Adrenal gland (tissue), 12 donors: ENCODE data around the gene E4F1. TPM values are rescaled to one million over a fixed set of nuclear protein-coding genes. Genes with fewer than 3 reads are reported as not detected.

Experiments
- DNase-seq, 7 donors: peaks; one replicate each; pipeline ENCODE4 v3.0.0-alpha.2; 2019 to 2020
- H3K27ac ChIP-seq, 5 donors: fragments of 200-600 bp; sonication (generic) in 4 of 5; 1 replicate in 3 of 5; 2 replicates in 2 of 5; pipeline versions ENCODE4 v1.5.1 to v1.8.0; 2016 to 2020; ENCODE audit warnings: mild to moderate bottlenecking in 1 of 5
- H3K27me3 ChIP-seq: fragments of 200-600 bp; 2 replicates; pipeline ENCODE4 v1.8.0; 2021
- H3K36me3 ChIP-seq, 2 donors: fragments of 200-600 bp; replicated peaks in 1 of 2; 1 replicate in 1 of 2; 2 replicates in 1 of 2; pipeline versions ENCODE4 v1.5.1 to v1.8.0; 2018 to 2022
- H3K4me1 ChIP-seq, 2 donors: fragments of 200-600 bp; replicated peaks in 1 of 2; 1 replicate in 1 of 2; 2 replicates in 1 of 2; pipeline versions ENCODE4 v1.5.1 to v1.8.0; 2018 to 2021
- H3K4me3 ChIP-seq, 4 donors: fragments of 200-600 bp; sonication (generic) in 3 of 4; one replicate each; pipeline ENCODE4 v1.5.1; 2016 to 2018
- H3K9me3 ChIP-seq, 3 donors: fragments of 200-600 bp; sonication (generic) in 1 of 3; replicated peaks in 1 of 3; 1 replicate in 2 of 3; 2 replicates in 1 of 3; pipeline versions ENCODE4 v1.5.1 to v1.8.0; 2016 to 2021
- POLR2A ChIP-seq, 2 donors: fragments of 450-650 bp; IDR thresholded peaks; one replicate each; pipeline ENCODE4 v1.6.1; 2017; ENCODE audit warnings: antibody characterized with exemption in 2 of 2, mild to moderate bottlenecking in 2 of 2, moderate library complexity in 1 of 2
- WGBS, 4 donors: extraction: QIAGEN DNeasy Blood & Tissue Kit in 2 of 4; methylation state at CpG; one replicate each; pipeline versions ENCODE4 v1.1.5 to v1.1.7; 2013 to 2017; 5-methylcytosine and 5-hydroxymethylcytosine counted together
- intact Hi-C, 2 donors: fragments of 100-400 bp; cut with DNase I; formaldehyde crosslinking; loops; one replicate each; pipeline versions ENCODE4 v1.14.1 to v1.15.0; 2022 to 2023
- microRNA counts, 2 donors: library from miRNA; unstranded; fragments of <30 nt; microRNA quantifications; one replicate each; lab custom pipeline; 2016
- microRNA-seq, 3 donors: library from miRNA; unstranded; fragments of <30 nt; microRNA quantifications; one replicate each; pipeline ENCODE4, GENCODE V29; 2017 to 2020
- polyA plus RNA-seq, 3 donors: library from polyadenylated mRNA; stranded (reverse); fragments of 200-250 nt in 2 of 3; fragments of 350-450 nt in 1 of 3; fragmentation: Illumina TruSeq in 1 of 3; extraction: RNeasy Lipid Tissue Mini Kit (QIAGEN cat#74804) in 1 of 3; gene quantifications; one replicate each; pipeline ENCODE4 v1.2.3, GENCODE V29; 2013 to 2014
- small RNA-seq, 2 donors: library from RNA; depleted of rRNA; stranded (forward); fragments of <200 nt; gene quantifications; one replicate each; pipeline ENCODE3, GENCODE V24; 2016
- total RNA-seq, 9 donors: library from RNA; depleted of rRNA in 4 of 9; stranded (reverse); fragments of >200 nt in 4 of 9; fragments of 120-200 nt in 1 of 9; fragmentation: NEBNext Ultra II Directional in 1 of 9; extraction: Animal tissue kit (Norgen Biotek cat#: 25700) in 1 of 9; gene quantifications; one replicate each; pipeline versions ENCODE4 v1.1.0 to v1.2.4, GENCODE V29; 2013 to 2023
- TF ChIP-seq, protein P1 (sequence below), 6 experiments: fragments of 450-650 bp in 4 of 6; fragments of 200-600 bp in 2 of 6; sonication (generic) in 1 of 6; IDR thresholded peaks; 1 replicate in 5 of 6; 2 replicates in 1 of 6; pipeline versions ENCODE4 v1.5.1 to v1.8.0; 2016 to 2021; ENCODE audit warnings: antibody characterized with exemption in 6 of 6, mild to moderate bottlenecking in 2 of 6, moderate library complexity in 1 of 6
- donor health status: healthy with polysubstance abuse.
- donor health status: Bipolar disorder and iron deficiency.
- donor health status: DM: yes; HTN: yes; CAD: no.
- donor health status: DM: no; HTN: no; CAD: no.
- donor health status: DM: no; HTN: no; CAD: no.
- donor health status: DM: yes; HTN: yes; CAD: no.

The E4F1 gene
- total and polyA plus RNA-seq, 12 donors = 2.9 to 121 (median 27.1) TPM

- peaks cover 0 to 4% of the 10 kb centered on the region in 2 donors for H3K36me3 ChIP-seq
- TF ChIP-seq POLR2A (IDR thresholded peaks at IDR 0.05) = no peak
- TF ChIP-seq, protein P1, sequence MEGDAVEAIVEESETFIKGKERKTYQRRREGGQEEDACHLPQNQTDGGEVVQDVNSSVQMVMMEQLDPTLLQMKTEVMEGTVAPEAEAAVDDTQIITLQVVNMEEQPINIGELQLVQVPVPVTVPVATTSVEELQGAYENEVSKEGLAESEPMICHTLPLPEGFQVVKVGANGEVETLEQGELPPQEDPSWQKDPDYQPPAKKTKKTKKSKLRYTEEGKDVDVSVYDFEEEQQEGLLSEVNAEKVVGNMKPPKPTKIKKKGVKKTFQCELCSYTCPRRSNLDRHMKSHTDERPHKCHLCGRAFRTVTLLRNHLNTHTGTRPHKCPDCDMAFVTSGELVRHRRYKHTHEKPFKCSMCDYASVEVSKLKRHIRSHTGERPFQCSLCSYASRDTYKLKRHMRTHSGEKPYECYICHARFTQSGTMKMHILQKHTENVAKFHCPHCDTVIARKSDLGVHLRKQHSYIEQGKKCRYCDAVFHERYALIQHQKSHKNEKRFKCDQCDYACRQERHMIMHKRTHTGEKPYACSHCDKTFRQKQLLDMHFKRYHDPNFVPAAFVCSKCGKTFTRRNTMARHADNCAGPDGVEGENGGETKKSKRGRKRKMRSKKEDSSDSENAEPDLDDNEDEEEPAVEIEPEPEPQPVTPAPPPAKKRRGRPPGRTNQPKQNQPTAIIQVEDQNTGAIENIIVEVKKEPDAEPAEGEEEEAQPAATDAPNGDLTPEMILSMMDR (IDR thresholded peaks at IDR 0.05) = no peak
- no peaks in the 10 kb centered on the region for H3K4me1 ChIP-seq
- WGBS, 4 donors = 89 to 92% (median 90%) methylated on average over 24 to 37 of the region's 37 CpGs
- no peak overlapping the region for H3K4me3 ChIP-seq
- no peaks in the 10 kb centered on the region for H3K9me3 ChIP-seq
- H3K27me3 ChIP-seq = no peaks in the 10 kb centered on the region
- H3K27ac ChIP-seq = no peak overlapping the region
- intact Hi-C loops = no loop called here
- DNase-seq = no peak
These were observed 60.8 kb downstream of the E4F1 start for GRCh38 chr16:2284001-2284770.

DNA sequence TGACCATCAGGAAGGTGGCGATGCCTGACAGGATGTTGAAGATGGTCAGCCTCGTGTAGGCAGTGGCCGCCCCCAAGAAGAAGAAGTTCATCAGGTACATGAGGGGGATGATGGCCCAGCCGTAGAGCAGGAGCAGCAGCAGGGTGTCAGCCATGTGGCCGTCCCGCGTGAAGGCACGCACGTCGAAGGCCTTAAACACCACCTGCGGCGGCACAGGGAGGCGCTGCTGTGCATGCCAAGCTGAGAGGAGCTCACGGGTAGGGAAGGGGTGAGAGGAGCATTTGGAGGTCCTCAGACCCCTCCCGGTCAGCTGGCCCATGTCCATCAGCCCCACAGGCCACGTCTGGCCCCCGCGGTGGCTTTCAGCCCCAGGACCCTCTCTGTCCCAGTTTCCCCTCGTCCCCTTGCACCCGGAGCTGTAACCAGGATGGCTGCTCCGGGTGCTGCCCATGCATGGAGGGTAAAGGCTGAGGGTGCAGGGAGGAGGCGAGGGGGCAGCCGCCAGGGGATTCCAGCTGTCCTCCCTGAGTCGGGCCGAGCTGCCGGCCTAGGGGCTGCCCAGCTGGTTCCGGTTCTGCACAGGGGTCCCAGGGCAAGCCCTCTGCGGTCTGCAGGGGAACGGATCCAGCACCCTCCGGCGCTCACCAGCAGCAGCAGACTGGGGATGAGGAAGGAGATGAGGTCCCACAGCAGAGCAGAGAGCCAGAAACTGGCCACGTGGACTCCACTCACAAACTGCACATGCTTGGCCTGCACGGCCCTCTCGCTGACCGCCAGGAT is 61.6 kb downstream of the E4F1 start:
- Histone ChIP-seq H3K9me3 (no peaks in the 10 kb centered on the region), H3K4me3 (no peak overlapping the region), H3K36me3 (peaks cover 0 to 4% of the 10 kb centered on the region in 2 donors), H3K27me3 (no peaks in the 10 kb centered on the region), H3K4me1 (no peaks in the 10 kb centered on the region), H3K27ac (no peak overlapping the region)
- no peak for DNase-seq
- TF ChIP-seq POLR2A (IDR thresholded peaks at IDR 0.05) = no peak
- TF ChIP-seq, protein P1 (IDR thresholded peaks at IDR 0.05) = no peak
- WGBS, 4 donors = 87 to 90% (median 89%) methylated on average over 27 to 35 of the region's 35 CpGs
- intact Hi-C loops = no loop called here

MicroRNAs within 50 kb of the gene (microRNA counts, 767-probe panel; counts per million panel counts)
- 0 counts per million in 2 donors for microRNA hsa-miR-940 (lab: Ali Mortazavi, UCI)

Small RNA genes within 50 kb of the gene (microRNA-seq; reads per million reads assigned to microRNA genes)
- gene MIR3677 = 0 reads per million in 3 donors
- gene MIR4717 = 0 reads per million in 3 donors

Small RNA genes within 50 kb of the gene (small RNA-seq; reads per million reads assigned to genes)
- gene MIR3677 (0 reads per million in 2 donors), gene MIR4717 (0 reads per million in 2 donors)

Other genes with a start within 250 kb of the E4F1 start
- gene NOXO1, start 242.1 kb upstream of the E4F1 start, total RNA-seq = under 1 TPM in 3 of 9 donors, not detected in 6; 0.28 to 0.53 (median 0.47) TPM
- gene NOXO1, start 242.1 kb upstream of the E4F1 start, polyA plus RNA-seq = 1 to 10 TPM in 2 of 3 donors, not detected in 1; 1.3 to 3.3 TPM
- 10 to 100 TPM; 16.4 to 37.6 (median 26.9) TPM for gene GFER, start 239.4 kb upstream of the E4F1 start, total RNA-seq
- 10 to 100 TPM; 17.4 to 60.8 (median 54.4) TPM for gene GFER, start 239.4 kb upstream of the E4F1 start, polyA plus RNA-seq
- gene SYNGR3, start 233.6 kb upstream of the E4F1 start, total RNA-seq = 10 to 100 TPM in 1 of 9 donors, 1 to 10 TPM in 3, under 1 TPM in 3, not detected in 2; 0.54 to 10.9 (median 1.1) TPM
- gene SYNGR3, start 233.6 kb upstream of the E4F1 start, polyA plus RNA-seq = 1 to 10 TPM; 3.2 to 5.2 (median 4.4) TPM
- gene ZNF598, start 213.8 kb upstream of the E4F1 start, total RNA-seq = 10 to 100 TPM in 8 of 9 donors, 1 to 10 TPM in 1; 4.7 to 36.6 (median 27.5) TPM
- gene ZNF598, start 213.8 kb upstream of the E4F1 start, polyA plus RNA-seq = 10 to 100 TPM in 2 of 3 donors, 1 to 10 TPM in 1; 8.3 to 51.5 (median 37.9) TPM
- 1 to 10 TPM in 3 of 9 donors, under 1 TPM in 1, not detected in 5; 0.50 to 3.9 (median 1.4) TPM for gene NPW, start 203.8 kb upstream of the E4F1 start, total RNA-seq
- gene NPW, start 203.8 kb upstream of the E4F1 start, polyA plus RNA-seq = 1 to 10 TPM in 1 of 3 donors, under 1 TPM in 1, not detected in 1; 0.88 to 1.3 TPM
- gene NHERF2, start 196.7 kb upstream of the E4F1 start, total RNA-seq = 100 to 1,000 TPM in 2 of 9 donors, 10 to 100 TPM in 7; 12.9 to 155 (median 66.8) TPM
- 100 to 1,000 TPM in 2 of 3 donors, 10 to 100 TPM in 1; 12.5 to 263 (median 147) TPM for gene NHERF2, start 196.7 kb upstream of the E4F1 start, polyA plus RNA-seq
- gene NTHL1, start 175.8 kb upstream of the E4F1 start, total RNA-seq = 10 to 100 TPM in 7 of 9 donors, 1 to 10 TPM in 2; 7.9 to 35.7 (median 14.9) TPM
- 10 to 100 TPM in 2 of 3 donors, 1 to 10 TPM in 1; 1.5 to 36.6 (median 34.3) TPM for gene NTHL1, start 175.8 kb upstream of the E4F1 start, polyA plus RNA-seq
- gene TSC2, start 175.6 kb upstream of the E4F1 start, total RNA-seq = 100 to 1,000 TPM in 2 of 9 donors, 10 to 100 TPM in 7; 18.6 to 148 (median 92.0) TPM
- gene TSC2, start 175.6 kb upstream of the E4F1 start, polyA plus RNA-seq = 100 to 1,000 TPM in 2 of 3 donors, 10 to 100 TPM in 1; 56.9 to 333 (median 105) TPM
- gene PKD1, start 87.7 kb upstream of the E4F1 start, total RNA-seq = 100 to 1,000 TPM in 5 of 9 donors, 10 to 100 TPM in 4; 16.6 to 145 (median 100) TPM
- 100 to 1,000 TPM in 2 of 3 donors, 1 to 10 TPM in 1; 9.2 to 359 (median 104) TPM for gene PKD1, start 87.7 kb upstream of the E4F1 start, polyA plus RNA-seq
- 1 to 10 TPM in 6 of 9 donors, under 1 TPM in 1, not detected in 2; 1.00 to 4.1 (median 1.5) TPM for gene RAB26, start 75.0 kb upstream of the E4F1 start, total RNA-seq
- 10 to 100 TPM in 1 of 3 donors, 1 to 10 TPM in 1, under 1 TPM in 1; 0.46 to 23.1 (median 6.7) TPM for gene RAB26, start 75.0 kb upstream of the E4F1 start, polyA plus RNA-seq
- gene TRAF7, start 67.8 kb upstream of the E4F1 start, total RNA-seq = 100 to 1,000 TPM in 1 of 9 donors, 10 to 100 TPM in 8; 28.4 to 129 (median 57.1) TPM
- gene TRAF7, start 67.8 kb upstream of the E4F1 start, polyA plus RNA-seq = 10 to 100 TPM; 21.0 to 47.8 (median 43.8) TPM
- gene CASKIN1, start 27.0 kb upstream of the E4F1 start, total RNA-seq = 1 to 10 TPM in 3 of 9 donors, under 1 TPM in 4, not detected in 2; 0.06 to 3.7 (median 0.83) TPM
- 1 to 10 TPM in 2 of 3 donors, not detected in 1; 1.4 to 5.2 TPM for gene CASKIN1, start 27.0 kb upstream of the E4F1 start, polyA plus RNA-seq
- 100 to 1,000 TPM in 1 of 9 donors, 10 to 100 TPM in 8; 31.2 to 116 (median 49.4) TPM for gene MLST8, start 18.1 kb upstream of the E4F1 start, total RNA-seq
- gene MLST8, start 18.1 kb upstream of the E4F1 start, polyA plus RNA-seq = 10 to 100 TPM; 21.9 to 96.3 (median 69.1) TPM
- gene BRICD5, start 12.7 kb upstream of the E4F1 start, total RNA-seq = 1 to 10 TPM in 7 of 9 donors, under 1 TPM in 2; 0.36 to 6.4 (median 2.7) TPM
- 10 to 100 TPM in 1 of 3 donors, 1 to 10 TPM in 1, under 1 TPM in 1; 0.60 to 57.4 (median 8.9) TPM for gene BRICD5, start 12.7 kb upstream of the E4F1 start, polyA plus RNA-seq
- 10 to 100 TPM in 6 of 9 donors, 1 to 10 TPM in 3; 8.3 to 24.1 (median 14.3) TPM for gene PGP, start 8.8 kb upstream of the E4F1 start, total RNA-seq
- gene PGP, start 8.8 kb upstream of the E4F1 start, polyA plus RNA-seq = 10 to 100 TPM in 2 of 3 donors, 1 to 10 TPM in 1; 8.4 to 20.4 (median 12.8) TPM
- gene DNASE1L2, start 12.9 kb downstream of the E4F1 start, total RNA-seq = 1 to 10 TPM in 2 of 9 donors, under 1 TPM in 6, not detected in 1; 0.25 to 2.9 (median 0.72) TPM
- 1 to 10 TPM in 2 of 3 donors, not detected in 1; 2.2 to 6.0 TPM for gene DNASE1L2, start 12.9 kb downstream of the E4F1 start, polyA plus RNA-seq
- gene ECI1, start 28.0 kb downstream of the E4F1 start, total RNA-seq = 10 to 100 TPM; 34.7 to 80.2 (median 57.8) TPM
- gene ECI1, start 28.0 kb downstream of the E4F1 start, polyA plus RNA-seq = 100 to 1,000 TPM in 1 of 3 donors, 10 to 100 TPM in 1, 1 to 10 TPM in 1; 5.8 to 172 (median 99.0) TPM
- gene RNPS1, start 44.5 kb downstream of the E4F1 start, total RNA-seq = 100 to 1,000 TPM in 8 of 9 donors, 10 to 100 TPM in 1; 83.5 to 176 (median 125) TPM
- gene RNPS1, start 44.5 kb downstream of the E4F1 start, polyA plus RNA-seq = 100 to 1,000 TPM in 1 of 3 donors, 10 to 100 TPM in 2; 90.2 to 105 (median 93.6) TPM
- gene ABCA3, start 117.1 kb downstream of the E4F1 start, total RNA-seq = 10 to 100 TPM in 8 of 9 donors, 1 to 10 TPM in 1; 3.3 to 30.8 (median 23.4) TPM
- gene ABCA3, start 117.1 kb downstream of the E4F1 start, polyA plus RNA-seq = 10 to 100 TPM; 12.4 to 21.3 (median 12.8) TPM
- 1 to 10 TPM; 1.6 to 5.4 (median 2.5) TPM for gene CCNF, start 205.9 kb downstream of the E4F1 start, total RNA-seq
- gene CCNF, start 205.9 kb downstream of the E4F1 start, polyA plus RNA-seq = 1 to 10 TPM in 1 of 3 donors, under 1 TPM in 2; 0.71 to 2.2 (median 0.84) TPM
- gene TEDC2, start 236.5 kb downstream of the E4F1 start, total RNA-seq = 1 to 10 TPM in 7 of 9 donors, under 1 TPM in 2; 0.53 to 8.6 (median 1.6) TPM
- gene TEDC2, start 236.5 kb downstream of the E4F1 start, polyA plus RNA-seq = 1 to 10 TPM in 1 of 3 donors, under 1 TPM in 2; 0.33 to 2.5 (median 0.98) TPM
- 1 to 10 TPM in 2 of 9 donors, under 1 TPM in 6, not detected in 1; 0.16 to 1.5 (median 0.30) TPM for gene NTN3, start 247.7 kb downstream of the E4F1 start, total RNA-seq
- under 1 TPM in 1 of 3 donors, not detected in 2; 0.88 TPM for gene NTN3, start 247.7 kb downstream of the E4F1 start, polyA plus RNA-seq